SK-N-SH (cell line): ENCODE data around the gene WTIP. TPM values are rescaled to one million over a fixed set of nuclear protein-coding genes. Genes with fewer than 3 reads are reported as not detected.

ENCODE experiments used
- CTCF ChIA-PET: fragments of 300-600, 350-600 bp; formaldehyde crosslinking; extraction: SDS; loops from one replicate; lab custom pipeline; 2021; lab: Yijun Ruan, JAX
- POLR2A ChIA-PET: fragments of 350-600 bp; sonication (Branson Sonifier 250); formaldehyde crosslinking; extraction: SDS; loops from one replicate; lab custom pipeline; 2020; ENCODE audit warnings: antibody characterized with exemption, inconsistent platforms; lab: Yijun Ruan, JAX
- DNase-seq: peaks from one replicate; pipeline ENCODE4 v3.0.0; 2012
- H2AFZ ChIP-seq: fragments of 200-600 bp; sonication (generic); 2 replicates; pipeline ENCODE4 v1.8.1; 2016; ENCODE audit warnings: antibody characterized with exemption, mild to moderate bottlenecking, low read depth
- H3F3A ChIP-seq: fragments of 200-600 bp; sonication (generic); replicated peaks from 2 replicates; pipeline ENCODE3; 2016; ENCODE audit warnings: antibody characterized with exemption, mild to moderate bottlenecking; ENCODE audit not compliant: insufficient read depth
- H3K27ac ChIP-seq, 2 experiments: fragments of 200-500 bp in 1 of 2; fragments of 200-600 bp in 1 of 2; sonication (Bioruptor generic) in 1 of 2; sonication (generic), shearing (Covaris generic) in 1 of 2; 2 replicates each; pipeline versions ENCODE4 v1.5.1 to v1.6.1; 2014 to 2016; ENCODE audit warnings: low read depth in 2 of 2, inconsistent platforms in 1 of 2, low read length in 1 of 2, mild to moderate bottlenecking in 1 of 2, mixed read lengths in 1 of 2
- H3K27me3 ChIP-seq: fragments of 200-600 bp; sonication (generic), shearing (Covaris generic); 2 replicates; pipeline ENCODE4 v1.6.1; 2016; ENCODE audit warnings: mixed run types; ENCODE audit not compliant: insufficient read depth
- H3K36me3 ChIP-seq, 2 experiments: fragments of 200-500 bp in 1 of 2; fragments of 200-600 bp in 1 of 2; sonication (Bioruptor generic) in 1 of 2; sonication (generic) in 1 of 2; replicated peaks in 1 of 2; 2 replicates each; pipeline versions ENCODE3 to v1.5.1; 2014 to 2016; ENCODE audit warnings: low read length in 1 of 2, mild to moderate bottlenecking in 1 of 2; ENCODE audit not compliant: insufficient read depth in 2 of 2, control insufficient read depth in 1 of 2
- H3K4me1 ChIP-seq, 2 experiments: fragments of 200-500 bp in 1 of 2; fragments of 200-600 bp in 1 of 2; sonication (Bioruptor generic) in 1 of 2; sonication (generic), shearing (Covaris generic) in 1 of 2; 2 replicates each; pipeline versions ENCODE4 v1.5.1 to v1.6.1; 2014 to 2016; ENCODE audit warnings: low read depth in 1 of 2, low read length in 1 of 2, mixed run types in 1 of 2; ENCODE audit not compliant: insufficient read depth in 2 of 2, control insufficient read depth in 1 of 2
- H3K4me2 ChIP-seq: fragments of 200-600 bp; sonication (generic), shearing (Covaris generic); 2 replicates; pipeline ENCODE4 v1.6.1; 2017; ENCODE audit warnings: mixed run types
- H3K4me3 ChIP-seq, 2 experiments: fragments of 200-500 bp in 1 of 2; fragments of 200-600 bp in 1 of 2; sonication (Bioruptor generic) in 1 of 2; sonication (generic), shearing (Covaris generic) in 1 of 2; 2 replicates each; pipeline versions ENCODE4 v1.5.1 to v1.8.1; 2014 to 2016; ENCODE audit warnings: low read depth in 2 of 2, inconsistent platforms in 1 of 2, low read length in 1 of 2, mild to moderate bottlenecking in 1 of 2, mixed read lengths in 1 of 2, moderate library complexity in 1 of 2
- H3K79me2 ChIP-seq: fragments of 200-600 bp; sonication (generic); 2 replicates; pipeline ENCODE4 v1.8.1; 2017; ENCODE audit warnings: mild to moderate bottlenecking; ENCODE audit not compliant: insufficient read depth
- H3K9ac ChIP-seq: fragments of 200-600 bp; sonication (generic); 2 replicates; pipeline ENCODE4 v1.6.1; 2017; ENCODE audit warnings: mixed run types
- H3K9me2 ChIP-seq: fragments of 200-600 bp; sonication (generic); 2 replicates; pipeline ENCODE4 v1.6.1; 2017; ENCODE audit warnings: mixed run types
- H3K9me3 ChIP-seq: fragments of 200-600 bp; sonication (generic); 2 replicates; pipeline ENCODE4 v1.6.1; 2017; ENCODE audit warnings: mixed run types, mild to moderate bottlenecking, moderate library complexity
- H4K20me1 ChIP-seq: fragments of 200-600 bp; sonication (generic); 2 replicates; pipeline ENCODE4 v1.6.1; 2017; ENCODE audit warnings: mild to moderate bottlenecking, mixed run types; ENCODE audit not compliant: insufficient read depth
- CHD2 ChIP-seq: fragments of 150-350 bp; IDR thresholded peaks from 2 replicates; pipeline ENCODE4 v1.6.1; 2018; ENCODE audit warnings: low read length; ENCODE audit not compliant: partially characterized antibody
- CTCF ChIP-seq: fragments of 200-600 bp; sonication (generic); IDR thresholded peaks from 2 replicates; pipeline ENCODE4 v1.6.1; 2017; ENCODE audit warnings: antibody characterized with exemption, mild to moderate bottlenecking, moderate library complexity
- ELF1 ChIP-seq: IDR thresholded peaks from 2 replicates; pipeline ENCODE4 v1.4.0; 2012
- EP300 ChIP-seq, 2 experiments: IDR thresholded peaks; 2 replicates each; pipeline versions ENCODE4 v1.4.0 to v1.6.1; 2012; ENCODE audit warnings: borderline replicate concordance in 1 of 2, low read depth in 1 of 2, low read length in 1 of 2
- FOXJ3 ChIP-seq: sonication (generic); formaldehyde crosslinking; IDR thresholded peaks from 2 replicates; pipeline ENCODE4 v1.5.1; 2020; ENCODE audit warnings: mild to moderate bottlenecking, missing genetic modification reagents
- GATA2 ChIP-seq: sonication (generic); formaldehyde crosslinking; IDR thresholded peaks from 2 replicates; pipeline ENCODE4 v1.5.0; 2020; ENCODE audit warnings: mild to moderate bottlenecking, missing genetic modification reagents
- JUND ChIP-seq: IDR thresholded peaks from 2 replicates; pipeline ENCODE4 v1.4.0; 2012
- MEF2A ChIP-seq: IDR thresholded peaks from 2 replicates; pipeline ENCODE4 v1.4.0; 2012; ENCODE audit warnings: low read depth, borderline replicate concordance
- NFIC ChIP-seq: IDR thresholded peaks from 2 replicates; pipeline ENCODE4 v1.4.0; 2012; ENCODE audit warnings: borderline replicate concordance
- NRF1 ChIP-seq: IDR thresholded peaks from 2 replicates; pipeline ENCODE4 v1.6.1; 2012; ENCODE audit warnings: low read depth, mild to moderate bottlenecking, low read length
- PBX3 ChIP-seq: IDR thresholded peaks from 2 replicates; pipeline ENCODE4; 2012
- RCOR1 ChIP-seq: fragments of 150-350 bp; IDR thresholded peaks from 2 replicates; pipeline ENCODE4 v1.6.1; 2017; ENCODE audit warnings: antibody characterized with exemption, low read length
- RXRA ChIP-seq: IDR thresholded peaks from 2 replicates; pipeline ENCODE4 v1.4.0; 2012; ENCODE audit warnings: low read depth, mild to moderate bottlenecking, borderline replicate concordance
- SIN3A ChIP-seq: IDR thresholded peaks from 2 replicates; pipeline ENCODE4 v1.6.1; 2012; ENCODE audit warnings: low read depth, mild to moderate bottlenecking, low read length, moderate library complexity, borderline replicate concordance
- SMC3 ChIP-seq: IDR thresholded peaks from 2 replicates; pipeline ENCODE4 v1.6.1; 2012; ENCODE audit warnings: low read depth, low read length, improper control_type of control experiment
- TAF1 ChIP-seq: IDR thresholded peaks from 2 replicates; pipeline ENCODE4 v1.6.1; 2012; ENCODE audit warnings: low read depth, mild to moderate bottlenecking, low read length, moderate library complexity, borderline replicate concordance
- TEAD4 ChIP-seq: IDR thresholded peaks from 2 replicates; pipeline ENCODE4 v1.4.0; 2012; ENCODE audit warnings: mild to moderate bottlenecking, borderline replicate concordance; ENCODE audit not compliant: insufficient read depth
- USF1 ChIP-seq: IDR thresholded peaks from 2 replicates; pipeline ENCODE4 v1.4.0; 2012; ENCODE audit warnings: low read depth, borderline replicate concordance
- YY1 ChIP-seq: IDR thresholded peaks from 2 replicates; pipeline ENCODE4 v1.4.0; 2012; ENCODE audit warnings: low read depth, mild to moderate bottlenecking
- ZBTB33 ChIP-seq: IDR thresholded peaks from 2 replicates; pipeline ENCODE4 v1.4.0; 2012; ENCODE audit warnings: low read depth, borderline replicate concordance
- WGBS: methylation state at CpG from one replicate; pipeline ENCODE4 v1.1.6; 2017; ENCODE audit warnings: low lambda C conversion rate; 5-methylcytosine and 5-hydroxymethylcytosine counted together
- polyA plus RNA-seq, 3 experiments: library from polyadenylated mRNA; depleted of rRNA; stranded (reverse); fragments of >200 nt; gene quantifications; 2 replicates each; pipeline ENCODE4 v1.2.3, GENCODE V29; 2012

The WTIP gene
- polyA plus RNA-seq, 1 of the 3 experiments (the other 2 are of a cell fraction) = 27.7 TPM

GRCh38 chr19:34485831-34486230, 4.3 kb downstream of the WTIP start:
- peaks cover 73% of the 10 kb centered on the region for H4K20me1 ChIP-seq
- POLR2A ChIA-PET = no interaction called here

More at GRCh38 chr19:34485831-34486230, 4.3 kb downstream of the WTIP start:
- Histone ChIP-seq H3K27ac (no peak overlapping the region), H3K9me3 (no peaks in the 10 kb centered on the region), H3K36me3 (no peaks in the 10 kb centered on the region), H3K9ac (no peak overlapping the region), H3K4me2 (no peak overlapping the region), H3F3A (no peaks in the 10 kb centered on the region), H3K79me2 (peaks cover 86% of the 10 kb centered on the region), H3K9me2 (no peaks in the 10 kb centered on the region), H3K27me3 (no peaks in the 10 kb centered on the region), H3K4me1 (peaks cover 0 to 6% of the 10 kb centered on the region in 2 experiments; a peak in 2 of 4 replicates), H2AFZ (no peak overlapping the region), H3K4me3 (no peak overlapping the region)
- DNase-seq = no peak
- 83% methylated on average over 9 of the region's 9 CpGs for WGBS
- no peak for TF ChIP-seq YY1
- TF ChIP-seq RXRA = no peak
- no peak for TF ChIP-seq NFIC
- TF ChIP-seq SMC3 = no peak
- no peak for TF ChIP-seq USF1
- TF ChIP-seq ZBTB33 = no peak
- no peak for TF ChIP-seq JUND
- TF ChIP-seq EP300 (IDR thresholded peaks at IDR 0.05; ENCODE audit: borderline replicate concordance in 1 of 2, low read depth in 1 of 2, low read length in 1 of 2) = no peak
- TF ChIP-seq PBX3 = no peak
- no peak for TF ChIP-seq SIN3A
- no peak for TF ChIP-seq TEAD4
- TF ChIP-seq GATA2 (CRISPR knock-in tag) = no peak
- no peak for TF ChIP-seq FOXJ3
- TF ChIP-seq RCOR1 = no peak
- no peak for TF ChIP-seq ELF1
- TF ChIP-seq NRF1 = no peak
- TF ChIP-seq MEF2A = no peak
- TF ChIP-seq TAF1 = no peak
- no peak for TF ChIP-seq CTCF
- no peak for TF ChIP-seq CHD2
- CTCF ChIA-PET = interaction anchor here (0.7 to 2.0 kb wide), 3 partner anchors 15 to 708 kb away, joined by 3 to 9 read pairs (median 4); no protein-coding TSS in a partner anchor
